Uterus (tissue), 2 donors: ENCODE data around the gene FEM1A.
"Not testable (repeated sequence)": the region's sequence is repeated elsewhere in the genome, so short reads cannot be mapped to it uniquely, and the experiment has no call there.

ENCODE experiments used
- POLR2A ChIP-seq, 2 donors: fragments of 450-650 bp; IDR thresholded peaks; one replicate each; pipeline ENCODE4 v1.6.1; 2016; ENCODE audit warnings: antibody characterized with exemption in 2 of 2, mild to moderate bottlenecking in 1 of 2, moderate library complexity in 1 of 2
- TF ChIP-seq, protein P1 (sequence below), 4 experiments: fragments of 200-600 bp in 2 of 4; fragments of 450-650 bp in 2 of 4; sonication (generic) in 2 of 4; IDR thresholded peaks; one replicate each; pipeline ENCODE4 v1.5.1; 2016 to 2019; ENCODE audit warnings: antibody characterized with exemption in 4 of 4, mild to moderate bottlenecking in 2 of 4, moderate library complexity in 1 of 4

GRCh38 chr19:4831979-4832340, 40.4 kb downstream of the FEM1A start:
- TF ChIP-seq POLR2A (IDR thresholded peaks at IDR 0.05) = not testable (repeated sequence)
- TF ChIP-seq, protein P1, sequence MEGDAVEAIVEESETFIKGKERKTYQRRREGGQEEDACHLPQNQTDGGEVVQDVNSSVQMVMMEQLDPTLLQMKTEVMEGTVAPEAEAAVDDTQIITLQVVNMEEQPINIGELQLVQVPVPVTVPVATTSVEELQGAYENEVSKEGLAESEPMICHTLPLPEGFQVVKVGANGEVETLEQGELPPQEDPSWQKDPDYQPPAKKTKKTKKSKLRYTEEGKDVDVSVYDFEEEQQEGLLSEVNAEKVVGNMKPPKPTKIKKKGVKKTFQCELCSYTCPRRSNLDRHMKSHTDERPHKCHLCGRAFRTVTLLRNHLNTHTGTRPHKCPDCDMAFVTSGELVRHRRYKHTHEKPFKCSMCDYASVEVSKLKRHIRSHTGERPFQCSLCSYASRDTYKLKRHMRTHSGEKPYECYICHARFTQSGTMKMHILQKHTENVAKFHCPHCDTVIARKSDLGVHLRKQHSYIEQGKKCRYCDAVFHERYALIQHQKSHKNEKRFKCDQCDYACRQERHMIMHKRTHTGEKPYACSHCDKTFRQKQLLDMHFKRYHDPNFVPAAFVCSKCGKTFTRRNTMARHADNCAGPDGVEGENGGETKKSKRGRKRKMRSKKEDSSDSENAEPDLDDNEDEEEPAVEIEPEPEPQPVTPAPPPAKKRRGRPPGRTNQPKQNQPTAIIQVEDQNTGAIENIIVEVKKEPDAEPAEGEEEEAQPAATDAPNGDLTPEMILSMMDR (IDR thresholded peaks at IDR 0.05) = not testable (repeated sequence)
